Fibroblast of skin of back (primary cell): ENCODE measurements around the gene ATP8B4.

Experiments used
- DNase-seq: peaks from one replicate; pipeline ENCODE4 v3.0.0-alpha.2; 2013

The ATP8B4 gene

DNA sequence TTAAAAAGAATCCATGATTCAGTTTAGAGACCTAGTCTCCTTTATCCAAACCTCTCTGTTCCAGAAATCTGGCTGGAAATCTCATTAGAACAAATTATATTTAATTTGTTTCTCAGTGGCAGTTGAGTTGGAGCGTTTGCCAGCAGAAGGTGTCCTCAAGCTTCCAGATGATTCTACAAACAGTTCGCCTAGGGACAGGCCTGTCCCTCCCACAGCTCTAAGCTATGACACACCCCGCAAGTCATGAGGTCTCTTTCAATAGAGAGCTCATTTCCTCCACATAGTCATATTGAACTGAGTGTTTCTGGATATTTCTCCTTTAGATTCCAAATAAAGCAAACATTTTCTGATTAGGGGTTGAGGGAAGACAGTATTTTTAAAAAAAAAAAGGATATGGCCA is 230.3 kb downstream of the ATP8B4 start:
- no peak for DNase-seq

DNA sequence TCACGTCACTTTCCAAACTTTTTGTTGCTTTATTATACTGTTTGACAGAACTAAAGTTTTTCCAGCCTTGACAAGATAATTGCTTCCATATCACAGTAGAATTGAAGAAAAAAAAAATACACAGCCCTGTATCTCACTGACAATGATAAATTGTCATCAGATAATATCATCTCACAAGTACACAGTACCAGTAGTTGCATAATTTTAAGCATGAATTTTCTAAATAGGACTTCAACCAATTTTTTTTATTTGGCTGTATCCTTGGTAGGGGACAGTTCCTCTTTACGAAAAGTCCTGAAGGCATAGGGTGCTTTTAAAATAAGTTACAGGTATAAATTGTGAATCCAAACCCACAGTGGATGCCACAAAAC is 230.7 kb downstream of the ATP8B4 start:
- DNase-seq: no peak

DNA sequence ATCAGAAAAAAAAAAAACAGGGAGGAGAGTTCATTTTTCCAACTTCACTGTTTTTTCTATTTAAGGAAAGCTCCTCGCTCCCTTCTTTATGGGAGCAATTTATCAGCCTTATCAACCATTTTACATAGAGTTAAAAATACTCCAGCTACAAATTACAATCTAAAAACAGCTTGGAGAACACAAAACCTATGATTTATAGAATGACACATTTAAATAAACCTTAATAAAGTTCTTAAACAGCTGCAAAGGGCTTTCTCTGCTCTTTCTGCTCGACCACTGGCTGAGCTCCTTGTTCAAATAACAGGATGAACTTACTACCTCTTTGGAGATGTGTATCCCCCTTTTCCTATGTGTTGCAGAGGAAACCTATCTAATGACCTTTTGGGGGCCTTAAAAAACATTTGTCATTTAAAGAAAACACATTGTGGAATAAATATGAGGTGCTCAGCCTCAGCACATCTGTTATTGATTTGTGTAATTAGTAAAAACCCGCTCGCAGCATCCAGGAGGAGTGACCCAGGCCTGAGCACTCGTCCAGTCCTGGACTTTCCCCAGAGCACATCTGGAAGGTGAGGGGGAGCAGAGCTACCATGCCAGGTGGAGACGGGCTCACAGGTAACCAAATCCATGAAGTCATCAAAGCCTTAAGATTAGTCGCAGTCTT is 231.2 kb downstream of the ATP8B4 start:
- no peak for DNase-seq

DNA sequence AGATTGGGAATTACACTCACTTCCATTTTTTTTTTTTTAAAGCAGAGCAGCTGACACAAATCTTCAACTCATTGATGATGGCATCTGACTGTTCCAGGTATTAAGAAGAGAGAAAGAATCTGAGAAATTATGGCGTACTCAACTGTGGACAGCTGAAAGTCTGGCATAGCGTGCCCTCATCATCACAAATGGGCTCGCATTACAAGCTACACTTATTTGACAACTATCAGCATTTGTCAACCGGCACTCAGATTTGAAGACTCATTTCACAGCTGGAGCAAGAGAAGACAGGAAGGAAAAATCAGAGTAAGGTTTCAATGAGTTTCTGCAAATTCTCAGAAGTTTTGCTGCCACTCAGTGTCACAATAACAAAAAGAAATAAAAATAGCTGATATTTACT is 235.9 kb downstream of the ATP8B4 start:
- no peak for DNase-seq

DNA sequence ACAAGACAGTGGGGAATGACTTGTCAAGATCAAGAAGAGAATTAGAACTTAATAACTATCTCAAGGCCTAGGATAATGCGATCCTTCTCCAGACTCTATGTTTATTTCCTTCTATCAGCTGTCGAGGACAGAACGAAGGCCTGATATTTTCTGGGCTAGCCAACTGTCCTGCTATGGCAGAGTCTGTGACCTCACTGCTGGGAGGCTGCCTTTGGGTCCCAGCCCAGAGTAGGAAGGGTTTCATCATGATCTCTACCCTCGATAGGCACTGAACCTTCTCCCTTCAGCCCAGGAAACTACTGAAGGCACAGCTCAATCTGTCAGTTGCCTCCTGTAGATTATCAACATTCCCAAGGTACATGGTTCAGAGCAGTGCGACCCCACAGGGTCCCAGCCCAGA is 237.2 kb downstream of the ATP8B4 start:
- DNase-seq: no peak

GRCh38 chr15:49881433-49881832 is 237.6 kb downstream of the ATP8B4 start:
- DNase-seq: no peak

GRCh38 chr15:49877873-49878521 is 241.0 kb downstream of the ATP8B4 start:
- DNase-seq: no peak

GRCh38 chr15:49877117-49877872 is 241.7 kb downstream of the ATP8B4 start:
- no peak for DNase-seq

GRCh38 chr15:49876401-49877038 is 242.5 kb downstream of the ATP8B4 start:
- DNase-seq: no peak

GRCh38 chr15:49875392-49875791 is 243.6 kb downstream of the ATP8B4 start:
- no peak for DNase-seq

DNA sequence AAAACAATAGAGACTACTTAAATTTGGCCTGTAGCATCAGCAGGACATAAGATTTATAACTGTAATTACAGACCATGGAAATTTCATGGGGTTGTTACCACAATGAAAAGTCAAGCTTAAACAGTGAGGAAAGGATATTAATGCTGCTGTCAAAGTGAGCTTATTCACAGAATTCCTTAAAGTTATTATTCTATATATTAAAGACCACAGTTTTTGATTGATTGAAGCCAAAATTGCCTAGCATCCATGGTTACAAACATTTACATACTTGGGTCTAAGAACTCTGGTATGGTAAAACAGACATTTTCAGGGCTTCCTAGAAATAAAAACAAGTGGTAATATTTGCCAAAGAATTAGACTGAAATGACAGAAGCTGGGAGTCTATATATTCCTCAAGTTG is 248.6 kb downstream of the ATP8B4 start:
- DNase-seq: no peak

DNA sequence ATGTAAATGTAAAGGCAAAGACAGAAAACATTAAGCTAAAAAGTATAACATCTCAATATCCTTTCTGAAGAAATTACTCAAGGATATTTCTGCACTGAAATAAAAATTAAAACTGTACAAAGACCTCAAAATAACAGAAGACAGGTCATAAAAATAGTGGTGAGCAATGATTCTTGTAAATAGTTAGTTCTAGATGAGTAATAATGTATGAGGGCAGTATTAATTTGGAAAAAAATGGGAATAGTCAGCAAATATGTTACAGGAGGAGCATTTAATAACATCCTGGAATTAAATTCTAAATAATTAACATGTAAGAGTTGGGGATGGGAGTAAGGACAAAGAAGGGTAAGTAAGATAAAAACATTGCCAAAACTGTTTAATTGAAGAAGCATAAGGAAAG is 250.7 kb downstream of the ATP8B4 start:
- DNase-seq: no peak

DNA sequence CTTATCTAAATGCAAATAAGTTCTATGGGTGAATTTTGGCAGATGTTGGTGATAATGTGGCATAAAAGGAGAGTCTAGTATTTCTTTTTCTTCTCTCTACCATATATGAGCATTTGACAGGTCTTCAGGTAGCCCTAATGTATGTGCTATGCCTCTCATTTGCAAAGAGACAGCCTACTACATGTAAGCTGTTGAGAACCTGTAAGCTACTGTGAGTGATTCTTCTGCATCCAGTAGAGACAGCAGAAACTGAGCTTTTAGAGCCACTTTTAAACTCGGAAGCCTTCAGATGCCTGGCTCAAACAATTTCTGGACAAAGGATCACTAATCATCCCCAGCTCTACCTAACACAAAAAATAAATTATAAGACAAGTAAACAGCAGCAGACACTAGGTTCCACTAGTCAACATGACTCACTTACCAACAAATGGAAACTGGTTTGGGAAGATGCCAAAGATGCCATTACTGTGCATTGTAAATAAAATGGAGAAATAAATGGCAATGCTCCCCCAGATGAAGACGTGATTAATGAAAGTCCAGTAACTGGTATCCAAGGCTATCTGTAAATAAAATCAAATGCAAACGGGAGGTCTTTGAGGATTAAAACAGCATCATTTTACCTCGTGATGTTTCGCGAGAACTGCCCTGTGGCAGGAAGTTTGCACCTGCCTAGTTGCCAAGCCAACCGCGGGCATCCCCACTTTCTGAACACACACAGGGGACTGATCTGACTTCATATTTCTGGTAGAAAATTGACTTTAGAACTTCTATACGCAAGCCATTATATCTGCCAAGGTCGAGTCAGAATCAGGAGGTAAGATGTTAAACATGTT is 252.9 kb downstream of the ATP8B4 start:
- peak; percentile 7 for DNase-seq

GRCh38 chr15:49864251-49864650 is 254.8 kb downstream of the ATP8B4 start:
- no peak for DNase-seq

DNA sequence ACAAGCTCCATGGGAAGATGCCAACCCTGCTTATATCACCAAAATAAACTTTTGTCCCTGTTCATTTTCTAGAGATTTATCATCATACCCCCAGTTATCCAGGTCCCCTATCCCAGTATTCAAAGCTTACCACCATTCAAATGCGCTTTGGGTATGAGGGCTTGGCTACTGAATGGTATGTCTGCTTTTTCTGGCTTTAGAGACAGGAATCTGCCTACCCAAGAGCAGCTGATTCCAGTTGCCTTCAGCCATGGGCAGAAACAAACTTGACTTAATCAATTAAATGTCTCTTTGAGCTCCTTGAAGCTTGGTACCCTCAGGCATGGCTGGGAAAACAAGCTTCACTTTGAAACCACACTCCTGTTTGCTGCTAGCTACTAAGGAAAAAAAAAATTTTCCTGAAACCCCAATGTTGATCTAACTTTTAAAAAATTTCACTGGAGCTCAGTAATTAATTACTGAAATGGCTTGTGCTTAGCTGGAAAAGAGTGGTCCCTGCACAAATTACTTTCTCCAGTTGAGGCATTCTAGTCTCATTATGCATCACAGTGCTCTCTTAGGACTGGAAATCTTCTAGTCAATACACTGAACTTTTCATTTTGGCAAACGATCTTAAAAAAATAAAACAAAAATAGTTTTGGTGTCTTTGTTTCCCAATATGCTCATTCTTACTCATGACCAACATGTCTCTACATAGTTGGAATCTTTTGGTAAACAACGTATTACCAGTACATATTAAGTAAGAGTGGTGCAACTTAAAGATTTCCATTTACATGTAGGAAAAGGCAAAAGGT is 255.4 kb downstream of the ATP8B4 start:
- peak; percentile 74 for DNase-seq

- DNase-seq: peak; percentile 27
These were observed 258.9 kb downstream of the ATP8B4 start for GRCh38 chr15:49860101-49860500.

GRCh38 chr15:49857496-49858475 is 261.2 kb downstream of the ATP8B4 start:
- DNase-seq: no peak

- DNase-seq: peak; percentile 71
These were observed 263.0 kb downstream of the ATP8B4 start for GRCh38 chr15:49855917-49856637.

- DNase-seq: no peak
These were observed 266.3 kb downstream of the ATP8B4 start for GRCh38 chr15:49852756-49853155.

DNA sequence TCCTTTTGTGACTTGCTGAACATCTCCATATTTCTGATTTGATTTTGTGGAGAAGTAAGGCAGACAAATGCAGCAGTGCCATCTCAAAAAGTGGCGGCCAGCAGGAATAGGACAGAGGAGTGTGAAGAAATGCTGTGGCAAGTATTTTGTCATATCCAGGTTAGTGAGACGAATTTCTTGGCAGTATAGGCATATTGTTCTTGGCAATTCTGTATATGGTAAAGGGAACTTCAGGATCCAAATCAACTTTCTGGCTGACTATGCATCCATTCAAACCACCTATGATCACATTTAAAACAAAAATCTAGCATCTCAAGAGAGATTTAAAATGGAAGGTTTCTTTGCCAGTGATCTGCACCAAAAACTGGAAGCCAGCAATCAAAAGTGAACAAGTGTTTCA is 270.2 kb downstream of the ATP8B4 start:
- DNase-seq: no peak
